HAP-1 (cell line): ENCODE measurements around the gene TYW1.
"Not testable (repeated sequence)": the region's sequence is repeated elsewhere in the genome, so short reads cannot be mapped to it uniquely, and the experiment has no call there.

ENCODE experiments used
- DNase-seq, 2 experiments: peaks; one replicate each; pipeline ENCODE4 v3.0.0-alpha.2; 2016 to 2020; ENCODE audit warnings: low spot score in 2 of 2
- H3K27me3 ChIP-seq: fragments of 250-450 bp; sonication (Bioruptor Pico); 2 replicates; pipeline ENCODE4 v1.5.1; 2020; ENCODE audit warnings: low read depth, mild to moderate bottlenecking, moderate library complexity
- H3K36me3 ChIP-seq: fragments of 250-450 bp; sonication (Bioruptor Pico); replicated peaks from 2 replicates; pipeline ENCODE4 v1.5.1; 2020; ENCODE audit warnings: mild to moderate bottlenecking
- H3K4me1 ChIP-seq: fragments of 250-450 bp; sonication (Bioruptor Pico); 2 replicates; pipeline ENCODE4 v1.5.1; 2020; ENCODE audit warnings: mild to moderate bottlenecking
- H3K4me3 ChIP-seq: fragments of 250-450 bp; sonication (Bioruptor Pico); 2 replicates; pipeline ENCODE4 v1.5.1; 2020; ENCODE audit warnings: mild to moderate bottlenecking, moderate library complexity
- H3K9me3 ChIP-seq: fragments of 250-450 bp; sonication (Bioruptor Pico); 2 replicates; pipeline ENCODE4 v1.5.1; 2020; ENCODE audit warnings: mild to moderate bottlenecking, moderate library complexity
- in situ Hi-C: fragments of 300-500 bp; cut with MboI; formaldehyde crosslinking; loops from 3 replicates; pipeline ENCODE4 v1.14.3; 2020; ENCODE audit warnings: low sequenced_read_pairs, inconsistent platforms, mixed read lengths

The TYW1 gene

GRCh38 chr7:67100956-67101361 is 104.3 kb downstream of the TYW1 start:
- no peak for DNase-seq
- no peaks in the 10 kb centered on the region; the same call in 1 of the 2 replicates for H3K36me3 ChIP-seq
- no peak overlapping the region for H3K4me3 ChIP-seq
- H3K4me1 ChIP-seq, result no peaks in the 10 kb centered on the region
- no peaks in the 10 kb centered on the region for H3K27me3 ChIP-seq
- in situ Hi-C loops, result no loop called here
- no peaks in the 10 kb centered on the region for H3K9me3 ChIP-seq

GRCh38 chr7:67104937-67105336 is 108.3 kb downstream of the TYW1 start:
- DNase-seq, H3K4me3 ChIP-seq, H3K9me3 ChIP-seq, H3K27me3 ChIP-seq, H3K36me3 ChIP-seq, in situ Hi-C loops, H3K4me1 ChIP-seq: not testable (repeated sequence)

GRCh38 chr7:67105377-67105776 is 108.7 kb downstream of the TYW1 start:
- no peak for DNase-seq
- in situ Hi-C loops, result no loop called here
- H3K9me3 ChIP-seq, result no peaks in the 10 kb centered on the region
- H3K27me3 ChIP-seq, result no peaks in the 10 kb centered on the region
- no peak overlapping the region for H3K4me3 ChIP-seq
- H3K4me1 ChIP-seq, result no peaks in the 10 kb centered on the region
- no peaks in the 10 kb centered on the region; the same call in 1 of the 2 replicates for H3K36me3 ChIP-seq

- in situ Hi-C loops, result not testable (repeated sequence)
These were observed 109.6 kb downstream of the TYW1 start for GRCh38 chr7:67106255-67106654.

GRCh38 chr7:67111342-67111741 is 114.7 kb downstream of the TYW1 start:
- H3K4me3 ChIP-seq, DNase-seq, in situ Hi-C loops, H3K4me1 ChIP-seq, H3K27me3 ChIP-seq, H3K9me3 ChIP-seq, H3K36me3 ChIP-seq: not testable (repeated sequence)

More at GRCh38 chr7:67106255-67106654, 109.6 kb downstream of the TYW1 start:
- not testable (repeated sequence) for DNase-seq, H3K9me3 ChIP-seq, H3K27me3 ChIP-seq, H3K4me1 ChIP-seq, H3K4me3 ChIP-seq, H3K36me3 ChIP-seq

- DNase-seq, H3K27me3 ChIP-seq, H3K36me3 ChIP-seq, in situ Hi-C loops, H3K4me3 ChIP-seq, H3K4me1 ChIP-seq, H3K9me3 ChIP-seq: not testable (repeated sequence)
These were observed 118.0 kb downstream of the TYW1 start for GRCh38 chr7:67114483-67115246.

GRCh38 chr7:67120491-67120890 is 123.9 kb downstream of the TYW1 start:
- in situ Hi-C loops, H3K9me3 ChIP-seq, H3K27me3 ChIP-seq, DNase-seq, H3K4me3 ChIP-seq, H3K36me3 ChIP-seq, H3K4me1 ChIP-seq: not testable (repeated sequence)

- not testable (repeated sequence) for H3K27me3 ChIP-seq, H3K4me1 ChIP-seq
These were observed 131.6 kb downstream of the TYW1 start for GRCh38 chr7:67128257-67128656.

GRCh38 chr7:67130766-67131165 is 134.1 kb downstream of the TYW1 start:
- DNase-seq, in situ Hi-C loops, H3K9me3 ChIP-seq, H3K27me3 ChIP-seq, H3K36me3 ChIP-seq, H3K4me1 ChIP-seq, H3K4me3 ChIP-seq: not testable (repeated sequence)

More at GRCh38 chr7:67128257-67128656, 131.6 kb downstream of the TYW1 start:
- H3K4me3 ChIP-seq, H3K36me3 ChIP-seq, DNase-seq, in situ Hi-C loops, H3K9me3 ChIP-seq: not testable (repeated sequence)

GRCh38 chr7:67134912-67135311 is 138.3 kb downstream of the TYW1 start:
- H3K36me3 ChIP-seq, DNase-seq, H3K9me3 ChIP-seq, H3K27me3 ChIP-seq, H3K4me1 ChIP-seq, H3K4me3 ChIP-seq, in situ Hi-C loops: not testable (repeated sequence)

GRCh38 chr7:67135617-67136486 is 139.2 kb downstream of the TYW1 start:
- H3K9me3 ChIP-seq, DNase-seq, H3K36me3 ChIP-seq, H3K4me1 ChIP-seq, in situ Hi-C loops, H3K27me3 ChIP-seq, H3K4me3 ChIP-seq: not testable (repeated sequence)

GRCh38 chr7:67137489-67137888 is 140.9 kb downstream of the TYW1 start:
- H3K27me3 ChIP-seq, H3K4me3 ChIP-seq, H3K4me1 ChIP-seq, DNase-seq, H3K9me3 ChIP-seq, in situ Hi-C loops, H3K36me3 ChIP-seq: not testable (repeated sequence)

- DNase-seq, H3K9me3 ChIP-seq, H3K27me3 ChIP-seq, H3K36me3 ChIP-seq, in situ Hi-C loops, H3K4me3 ChIP-seq, H3K4me1 ChIP-seq: not testable (repeated sequence)
These were observed 143.2 kb downstream of the TYW1 start for GRCh38 chr7:67139876-67140275.

- H3K36me3 ChIP-seq, H3K4me3 ChIP-seq, H3K4me1 ChIP-seq, H3K27me3 ChIP-seq, DNase-seq, in situ Hi-C loops, H3K9me3 ChIP-seq: not testable (repeated sequence)
These were observed 144.4 kb downstream of the TYW1 start for GRCh38 chr7:67141001-67141400.
